Measurements from ENCODE around the gene ZBTB3.

GRCh38 chr11:62706850-62707247, 47.1 kb downstream of the ZBTB3 start:
- TF ChIP-seq BDP1 (IDR thresholded peaks at IDR 0.05; ENCODE audit: insufficient read depth, insufficient read length) (no peak), ZBTB49 (CRISPR knock-in tag; IDR thresholded peaks at IDR 0.05; ENCODE audit: borderline replicate concordance) (no peak), ZNF431 (CRISPR knock-in tag; IDR thresholded peaks at IDR 0.05) (no peak), TRIM24 (IDR thresholded peaks at IDR 0.05) (no peak), CTCF (IDR thresholded peaks at IDR 0.05 in 2 of 3, conservative IDR thresholded peaks at IDR 0.05 in 1 of 3; ENCODE audit: insufficient read depth in 2 of 3, low read depth in 1 of 3, low read length in 3 of 3) (no peak), ZFP36 (IDR thresholded peaks at IDR 0.05; ENCODE audit: low read depth, low read length, partially characterized antibody) (no peak), MAFF (IDR thresholded peaks at IDR 0.05; ENCODE audit: low read length) (no peak), HCFC1 (IDR thresholded peaks at IDR 0.05; ENCODE audit: low read depth, low read length) (no peak)

Measured in K562 (cell line).